CD4-positive, alpha-beta T cell treated with Interleukin-17A for 4 hours (primary cell): ENCODE data around the gene MTUS2.

Source experiments
- DNase-seq: peaks from one replicate; pipeline ENCODE4 v3.0.0-alpha.2; 2020; ENCODE audit warnings: mixed read lengths

Gene MTUS2

DNA sequence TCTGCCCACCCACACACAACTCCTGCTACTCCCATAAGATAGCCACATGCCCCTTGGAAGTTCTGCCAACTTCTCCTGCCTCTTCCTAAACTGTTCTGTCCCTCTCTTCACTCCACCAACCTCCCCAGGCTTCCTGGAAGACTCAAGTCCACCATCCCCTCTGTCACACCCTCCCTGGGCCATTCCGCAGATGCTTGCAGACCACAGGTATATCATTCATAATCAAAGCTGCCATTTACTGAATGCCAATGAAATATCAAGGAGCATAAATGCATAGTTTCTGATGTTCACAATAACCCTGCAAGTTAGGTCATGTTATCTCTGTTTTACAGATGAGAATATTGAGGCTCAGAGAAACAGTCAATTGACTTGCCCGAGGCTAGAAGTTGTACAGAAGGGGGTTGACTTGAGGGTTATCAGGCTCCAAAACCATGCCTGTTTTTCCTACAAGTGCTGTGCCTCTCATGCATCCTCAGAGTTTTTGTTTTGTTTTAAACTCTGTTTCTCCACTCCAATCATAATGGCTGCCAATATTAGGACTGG, 639.7 kb downstream of the MTUS2 start:
- DNase-seq = no peak

GRCh38 chr13:29464105-29464679, 644.1 kb downstream of the MTUS2 start:
- no peak for DNase-seq

GRCh38 chr13:29465741-29466293, 645.7 kb downstream of the MTUS2 start:
- no peak for DNase-seq

- DNase-seq = no peak
Measured at GRCh38 chr13:29471551-29471950, 651.4 kb downstream of the MTUS2 start.

DNA sequence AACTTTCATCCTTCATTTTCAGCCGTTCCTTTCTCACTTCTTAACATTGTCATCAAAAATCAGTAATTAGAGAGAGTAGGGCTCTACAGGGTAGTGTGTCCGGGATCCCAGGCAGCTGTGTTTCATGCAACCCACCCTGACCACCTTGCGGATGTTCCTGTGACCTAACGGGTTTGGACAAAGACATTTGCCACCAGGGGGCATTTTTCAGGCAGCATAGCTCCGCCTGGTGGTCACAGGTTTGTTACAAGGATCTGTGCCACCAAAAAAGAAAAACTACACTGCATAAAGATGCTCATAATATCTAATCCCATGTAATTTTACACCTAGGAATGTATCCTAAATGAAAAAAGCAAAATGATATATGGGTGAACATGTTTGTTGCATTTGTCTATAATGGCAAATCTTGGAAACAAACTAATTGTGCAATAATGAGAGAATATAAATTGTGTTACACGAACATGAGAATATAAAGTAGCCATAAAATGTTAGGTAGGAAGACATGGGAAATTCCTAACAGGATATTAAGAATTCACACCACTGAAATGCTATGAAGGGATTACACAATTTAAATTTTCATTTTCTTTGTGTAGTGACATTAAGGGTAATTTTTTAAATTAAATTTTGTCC, 652.3 kb downstream of the MTUS2 start:
- peak; percentile 53 for DNase-seq

DNA sequence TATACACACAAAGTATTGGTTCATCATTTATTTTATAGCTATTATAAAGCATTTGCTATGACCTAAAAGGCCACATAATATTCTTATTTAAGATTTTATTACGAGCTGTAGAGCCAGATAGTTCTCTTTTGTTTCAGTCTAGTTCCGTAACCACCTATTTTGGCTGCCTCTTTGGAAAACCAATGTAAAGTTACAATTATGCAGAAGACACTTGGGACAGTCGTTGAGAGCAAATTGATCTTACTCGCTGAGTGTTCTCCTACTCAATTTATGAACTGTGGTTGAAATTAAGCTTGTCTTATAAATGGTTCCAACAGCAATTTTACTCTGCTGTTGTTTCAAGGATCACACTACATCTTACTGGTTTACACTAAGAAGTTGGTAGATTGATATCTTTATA, 653.0 kb downstream of the MTUS2 start:
- no peak for DNase-seq

DNA sequence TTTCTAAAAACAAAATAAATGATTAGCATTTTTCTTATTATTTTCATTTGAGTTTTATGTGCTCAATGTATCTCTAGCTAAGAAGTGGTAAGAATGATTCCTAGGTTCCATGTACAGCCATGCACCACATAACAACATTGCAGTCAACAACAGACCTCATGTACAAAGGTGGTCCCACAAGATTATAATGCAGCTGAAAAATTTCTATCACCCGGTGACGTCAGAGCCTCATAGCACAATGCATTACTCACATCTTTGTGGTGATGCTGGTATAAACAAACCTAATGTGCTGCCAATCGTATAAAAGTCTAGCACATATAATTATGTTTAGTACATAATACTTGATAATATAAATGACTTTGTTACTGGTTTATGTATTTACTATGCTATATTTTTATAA, 654.9 kb downstream of the MTUS2 start:
- DNase-seq = no peak

- DNase-seq = no peak
Measured at GRCh38 chr13:29476046-29476445, 655.9 kb downstream of the MTUS2 start.

GRCh38 chr13:29479716-29480492, 659.8 kb downstream of the MTUS2 start:
- DNase-seq = no peak

GRCh38 chr13:29480893-29481525, 660.9 kb downstream of the MTUS2 start:
- DNase-seq = no peak

DNA sequence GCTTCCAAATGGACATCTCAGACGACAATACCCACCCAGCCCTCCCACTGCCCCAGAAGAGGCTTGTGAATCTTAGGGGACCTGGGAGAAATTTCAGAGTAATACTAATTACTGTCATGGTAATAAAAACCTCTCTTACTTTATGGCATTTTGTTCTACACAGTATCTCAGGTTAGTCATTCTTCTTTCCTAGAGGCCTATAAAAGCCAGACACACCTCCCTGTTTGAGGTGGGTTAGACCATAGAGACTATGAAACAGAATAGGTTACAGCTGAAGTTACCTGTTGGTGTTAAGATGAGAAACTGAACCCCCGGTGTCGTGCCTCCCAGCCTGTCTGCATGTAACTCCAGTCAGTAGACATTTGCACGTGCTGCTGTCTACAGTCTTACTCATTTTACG, 661.5 kb downstream of the MTUS2 start:
- DNase-seq = no peak

- no peak for DNase-seq
Measured at GRCh38 chr13:29482504-29482903, 662.4 kb downstream of the MTUS2 start.

DNA sequence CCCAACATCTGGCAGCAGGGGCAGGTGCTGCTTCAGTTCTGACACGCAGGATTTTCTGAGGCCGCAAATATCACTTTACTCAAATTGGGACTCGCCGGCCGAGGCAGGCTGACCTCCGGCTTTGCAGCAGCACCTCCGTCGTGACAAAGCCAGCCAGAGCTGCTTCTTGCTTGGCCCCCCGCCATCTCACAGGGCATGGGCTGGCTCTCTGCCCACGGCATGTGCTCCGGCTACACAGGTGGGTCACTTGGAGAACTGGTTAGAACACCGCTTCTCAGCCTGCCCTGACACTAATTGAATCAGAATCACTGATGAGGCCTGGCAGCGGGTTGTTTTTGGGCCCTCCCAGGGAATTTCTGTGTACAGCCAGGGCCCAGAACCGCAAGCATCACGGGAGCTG, 663.1 kb downstream of the MTUS2 start:
- no peak for DNase-seq

DNA sequence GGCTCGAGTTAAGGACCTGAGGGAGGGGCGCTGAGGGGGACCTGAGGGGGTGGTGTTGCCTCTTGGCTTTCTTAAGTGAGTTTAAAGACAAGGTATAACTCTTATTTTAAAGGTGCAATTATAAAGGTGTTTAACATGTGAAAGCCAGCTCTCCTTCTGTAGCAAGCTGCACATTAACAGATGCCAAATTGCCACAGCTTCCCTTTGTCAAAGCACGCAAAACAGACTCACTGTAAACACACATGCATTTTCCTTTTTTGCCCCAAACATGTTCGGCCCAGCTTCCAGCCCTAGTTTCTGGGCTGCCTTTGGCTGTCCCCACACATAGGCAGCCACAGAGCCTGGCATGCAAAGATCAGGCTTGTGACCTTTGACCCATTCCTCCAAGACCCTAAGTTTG, 663.5 kb downstream of the MTUS2 start:
- DNase-seq = no peak

- no peak for DNase-seq
Measured at GRCh38 chr13:29484236-29484635, 664.1 kb downstream of the MTUS2 start.

- no peak for DNase-seq
Measured at GRCh38 chr13:29484796-29485195, 664.7 kb downstream of the MTUS2 start.

GRCh38 chr13:29486551-29486950, 666.4 kb downstream of the MTUS2 start:
- no peak for DNase-seq

DNA sequence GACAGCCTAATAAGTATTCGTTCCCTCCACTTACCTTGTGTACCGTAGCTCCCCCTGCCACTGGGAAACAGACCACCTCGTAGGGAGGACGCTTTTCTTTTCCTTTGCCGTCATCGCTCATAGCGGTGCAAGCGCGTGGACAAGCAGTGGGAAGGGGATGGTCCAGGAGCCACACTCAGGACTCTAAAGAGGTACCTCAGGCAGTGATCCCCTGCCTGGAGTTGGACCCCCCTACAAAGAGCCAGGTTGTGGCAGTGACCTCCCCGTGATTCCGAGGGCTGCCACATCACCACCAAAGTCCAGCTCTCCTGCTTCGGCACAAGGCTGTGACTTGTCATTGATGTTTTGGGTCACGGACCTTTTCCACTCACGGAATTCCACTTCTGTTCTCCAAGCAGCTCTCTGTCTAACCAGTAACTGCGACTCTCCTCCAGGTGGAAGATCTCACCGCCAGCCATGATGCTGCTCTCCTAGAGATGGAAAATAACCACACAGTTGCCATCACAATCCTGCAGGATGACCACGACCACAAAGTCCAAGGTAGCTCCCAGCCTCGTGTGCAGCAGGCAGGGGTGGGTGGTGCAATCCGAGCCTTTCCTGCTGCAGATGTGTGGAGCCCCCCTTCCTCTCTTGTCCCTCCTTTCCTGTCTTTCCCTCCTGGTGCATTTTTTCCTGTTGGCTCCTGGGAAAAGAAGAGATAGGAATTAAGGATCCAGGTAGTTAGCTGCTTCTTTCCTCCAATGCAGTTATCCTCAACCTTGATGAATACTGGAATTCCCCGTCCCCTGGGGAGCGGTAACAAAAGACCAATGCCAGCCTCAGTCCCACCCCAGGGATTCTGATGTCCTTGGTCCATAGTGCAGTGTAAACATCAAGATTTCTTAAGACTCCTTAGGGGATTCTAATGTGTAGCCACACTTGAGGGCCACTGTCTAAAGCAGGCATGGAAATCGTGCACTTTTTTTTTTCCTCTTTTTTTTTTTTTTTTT, 667.6 kb downstream of the MTUS2 start:
- no peak for DNase-seq

DNA sequence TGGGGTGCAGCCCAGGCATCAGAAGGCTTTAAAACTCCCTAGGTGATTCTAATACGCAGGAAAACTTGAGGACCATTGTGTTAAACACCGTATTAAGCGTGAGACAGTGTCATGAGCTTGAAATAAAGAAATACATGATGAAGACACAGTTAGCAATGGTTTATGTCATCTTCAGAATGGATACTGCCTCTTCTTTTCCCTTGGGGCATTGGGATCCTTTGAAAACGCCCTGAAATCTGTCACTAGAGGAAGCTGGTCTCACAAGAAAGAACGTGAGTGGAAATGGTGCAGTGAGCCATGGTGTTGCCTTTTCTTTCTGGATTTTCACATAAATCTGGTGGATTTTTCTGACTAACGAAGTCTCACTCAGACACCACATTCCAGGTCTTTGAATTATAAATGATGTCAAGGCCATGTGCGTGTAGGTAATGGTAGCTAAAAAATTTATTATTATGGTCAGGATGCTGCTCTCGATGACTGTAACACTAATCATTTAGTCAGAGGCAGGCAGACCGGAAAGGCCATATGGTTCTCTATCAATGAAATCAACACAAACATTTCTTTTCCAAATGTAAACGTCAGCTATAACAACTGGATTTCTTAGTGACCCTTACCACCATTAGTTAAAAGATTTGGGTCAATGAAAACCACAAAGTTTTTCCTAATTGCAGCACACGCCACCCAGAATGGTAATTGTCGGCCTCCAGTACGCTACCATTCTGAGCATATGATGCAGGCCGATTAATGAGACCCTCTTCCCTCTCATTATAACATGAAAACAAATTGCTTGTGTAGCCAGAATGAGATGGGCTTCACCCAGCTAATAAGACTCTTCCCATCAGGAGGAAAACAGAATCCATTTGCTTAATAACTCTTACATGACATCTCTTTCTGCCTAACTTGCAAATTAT, 669.8 kb downstream of the MTUS2 start:
- no peak for DNase-seq

GRCh38 chr13:29490561-29490885, 670.4 kb downstream of the MTUS2 start:
- DNase-seq = no peak

- no peak for DNase-seq
Measured at GRCh38 chr13:29491248-29491647, 671.1 kb downstream of the MTUS2 start.
